Measurements from ENCODE around the gene MED13L. TPM values are rescaled to one million over a fixed set of nuclear protein-coding genes. Genes with fewer than 3 reads are reported as not detected.

MED13L gene
- total and polyA plus RNA-seq, 3 donors from 2014 or later: 56.4 to 173 (median 133) TPM

DNA sequence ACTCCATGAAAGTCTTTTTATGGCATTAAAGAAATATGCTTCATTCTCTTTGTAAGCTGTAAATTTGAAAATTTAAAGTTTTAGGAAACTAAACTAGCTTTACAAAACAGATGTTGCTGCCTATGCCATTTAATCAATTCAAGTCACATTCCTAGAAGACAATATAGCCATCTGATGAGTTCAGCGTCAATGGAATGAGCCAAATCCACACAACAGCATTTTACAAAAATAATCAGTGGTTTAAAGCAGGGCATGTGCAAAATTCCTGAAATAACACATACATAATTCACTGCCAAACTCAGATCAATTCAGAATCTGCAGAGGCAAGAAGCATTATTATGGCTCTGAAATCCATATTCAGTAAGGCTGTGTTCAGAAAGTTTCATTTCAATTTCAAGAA lies 75.6 kb downstream of the MED13L start:
- Histone ChIP-seq H3K4me1 (peaks cover 41% of the 10 kb centered on the region), H3K9me3 (no peaks in the 10 kb centered on the region), H3K27ac (no peak overlapping the region), H3K4me3 (no peak overlapping the region), H3K27me3 (no peaks in the 10 kb centered on the region), H3K36me3 (ENCODE audit: low read depth, missing control alignments) (no peaks in the 10 kb centered on the region)
- intact Hi-C loops (cut with DNase I; ENCODE audit: low total_unique reads): no loop called here
- WGBS, 2 donors: 62 to 86% methylated on average over 1 of the region's 1 CpG
- TF ChIP-seq POLR2A (IDR thresholded peaks at IDR 0.05): no peak
- TF ChIP-seq, protein P1, sequence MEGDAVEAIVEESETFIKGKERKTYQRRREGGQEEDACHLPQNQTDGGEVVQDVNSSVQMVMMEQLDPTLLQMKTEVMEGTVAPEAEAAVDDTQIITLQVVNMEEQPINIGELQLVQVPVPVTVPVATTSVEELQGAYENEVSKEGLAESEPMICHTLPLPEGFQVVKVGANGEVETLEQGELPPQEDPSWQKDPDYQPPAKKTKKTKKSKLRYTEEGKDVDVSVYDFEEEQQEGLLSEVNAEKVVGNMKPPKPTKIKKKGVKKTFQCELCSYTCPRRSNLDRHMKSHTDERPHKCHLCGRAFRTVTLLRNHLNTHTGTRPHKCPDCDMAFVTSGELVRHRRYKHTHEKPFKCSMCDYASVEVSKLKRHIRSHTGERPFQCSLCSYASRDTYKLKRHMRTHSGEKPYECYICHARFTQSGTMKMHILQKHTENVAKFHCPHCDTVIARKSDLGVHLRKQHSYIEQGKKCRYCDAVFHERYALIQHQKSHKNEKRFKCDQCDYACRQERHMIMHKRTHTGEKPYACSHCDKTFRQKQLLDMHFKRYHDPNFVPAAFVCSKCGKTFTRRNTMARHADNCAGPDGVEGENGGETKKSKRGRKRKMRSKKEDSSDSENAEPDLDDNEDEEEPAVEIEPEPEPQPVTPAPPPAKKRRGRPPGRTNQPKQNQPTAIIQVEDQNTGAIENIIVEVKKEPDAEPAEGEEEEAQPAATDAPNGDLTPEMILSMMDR (IDR thresholded peaks at IDR 0.05): no peak
- no peak for DNase-seq

GRCh38 chr12:116201359-116201758 lies 76.1 kb downstream of the MED13L start:
- H3K4me1 ChIP-seq: peaks cover 43% of the 10 kb centered on the region
- no peaks in the 10 kb centered on the region for H3K9me3 ChIP-seq
- TF ChIP-seq, protein P1 (IDR thresholded peaks at IDR 0.05): no peak
- TF ChIP-seq POLR2A (IDR thresholded peaks at IDR 0.05): no peak
- intact Hi-C loops (cut with DNase I; ENCODE audit: low total_unique reads): no loop called here
- no peak overlapping the region for H3K4me3 ChIP-seq
- H3K27me3 ChIP-seq: no peaks in the 10 kb centered on the region
- 82% methylated on average over 2 of the region's 2 CpGs for WGBS, 2 donors
- H3K36me3 ChIP-seq (ENCODE audit: low read depth, missing control alignments): no peaks in the 10 kb centered on the region
- no peak for DNase-seq
- no peak overlapping the region for H3K27ac ChIP-seq

DNA sequence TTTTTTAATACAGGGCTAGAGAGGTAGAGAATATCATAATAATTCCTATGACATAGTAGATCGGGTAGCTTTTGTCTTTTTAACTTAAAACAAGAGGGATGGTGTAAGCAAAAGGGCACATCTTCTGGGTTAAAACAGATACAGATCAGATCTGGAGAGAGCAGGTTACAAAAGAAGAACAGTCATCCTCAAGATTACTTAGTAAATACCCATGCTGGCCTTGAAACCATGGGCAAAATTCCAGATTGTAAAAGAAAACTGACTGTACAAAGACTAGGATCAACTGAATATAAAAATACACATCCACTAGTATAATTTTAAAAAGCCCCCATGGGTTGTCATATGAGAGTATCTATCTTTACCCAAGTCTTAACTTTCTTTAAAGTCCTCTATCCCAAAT lies 76.7 kb downstream of the MED13L start:
- intact Hi-C loops (cut with DNase I; ENCODE audit: low total_unique reads): no loop called here
- no peak for DNase-seq
- Histone ChIP-seq H3K9me3 (no peaks in the 10 kb centered on the region), H3K27me3 (no peaks in the 10 kb centered on the region), H3K36me3 (ENCODE audit: low read depth, missing control alignments) (no peaks in the 10 kb centered on the region), H3K4me3 (no peak overlapping the region), H3K4me1 (peaks cover 49% of the 10 kb centered on the region), H3K27ac (no peak overlapping the region)
- TF ChIP-seq, protein P1 (IDR thresholded peaks at IDR 0.05): no peak
- no peak for TF ChIP-seq POLR2A (IDR thresholded peaks at IDR 0.05)
- WGBS, 2 donors: 78 to 87% methylated on average over 1 of the region's 1 CpG

DNA sequence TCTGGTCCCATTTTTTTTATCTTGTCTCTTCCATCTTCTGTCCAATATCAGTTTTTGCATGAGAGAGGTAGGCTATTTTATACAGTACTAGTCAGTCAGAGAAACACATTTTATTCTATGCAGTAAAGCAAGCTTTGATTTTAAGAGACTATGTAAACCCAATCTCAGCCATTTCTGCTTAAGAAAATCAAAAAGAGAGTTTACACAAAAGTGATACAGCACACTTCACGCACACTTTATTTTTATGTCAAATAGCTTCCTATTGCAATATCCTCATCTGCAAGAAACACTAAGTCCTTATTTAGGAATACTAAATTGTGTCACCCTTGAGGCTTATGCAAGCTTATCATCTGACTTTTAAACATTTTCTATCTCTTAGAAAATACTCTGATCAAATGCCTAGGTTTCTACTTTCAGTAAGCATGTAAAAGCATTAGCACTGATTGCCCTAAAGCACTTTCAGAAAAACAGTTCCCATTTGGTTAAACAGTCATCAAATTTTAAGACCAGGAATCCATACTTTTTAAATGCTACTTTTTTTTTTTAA lies 78.3 kb downstream of the MED13L start:
- Histone ChIP-seq H3K27me3 (no peaks in the 10 kb centered on the region), H3K4me3 (no peak overlapping the region), H3K9me3 (no peaks in the 10 kb centered on the region), H3K36me3 (ENCODE audit: low read depth, missing control alignments) (no peaks in the 10 kb centered on the region), H3K4me1 (peaks cover 42% of the 10 kb centered on the region), H3K27ac (no peak overlapping the region)
- TF ChIP-seq POLR2A (IDR thresholded peaks at IDR 0.05): no peak
- TF ChIP-seq, protein P1 (IDR thresholded peaks at IDR 0.05): no peak
- no peak for DNase-seq
- intact Hi-C loops (cut with DNase I; ENCODE audit: low total_unique reads): no loop called here
- 75 to 77% methylated on average over 1 of the region's 1 CpG for WGBS, 2 donors

Data from testis (tissue), 3 donors.